NOMO-1 treated with dmso at 0.1 percent for 144 hours (cell line): Measurements from ENCODE around the gene RBBP7.

Source experiments
- DNase-seq: peaks from one replicate; lab custom pipeline; 2025; ENCODE audit not compliant: unreplicated experiment; lab: John Stamatoyannopoulos, UW

Gene RBBP7

GRCh38 chrX:16827225-16827624 is 42.9 kb downstream of the RBBP7 start:
- no peak for DNase-seq

GRCh38 chrX:16826207-16826606 is 44.0 kb downstream of the RBBP7 start:
- DNase-seq, result peak; percentile 19

DNA sequence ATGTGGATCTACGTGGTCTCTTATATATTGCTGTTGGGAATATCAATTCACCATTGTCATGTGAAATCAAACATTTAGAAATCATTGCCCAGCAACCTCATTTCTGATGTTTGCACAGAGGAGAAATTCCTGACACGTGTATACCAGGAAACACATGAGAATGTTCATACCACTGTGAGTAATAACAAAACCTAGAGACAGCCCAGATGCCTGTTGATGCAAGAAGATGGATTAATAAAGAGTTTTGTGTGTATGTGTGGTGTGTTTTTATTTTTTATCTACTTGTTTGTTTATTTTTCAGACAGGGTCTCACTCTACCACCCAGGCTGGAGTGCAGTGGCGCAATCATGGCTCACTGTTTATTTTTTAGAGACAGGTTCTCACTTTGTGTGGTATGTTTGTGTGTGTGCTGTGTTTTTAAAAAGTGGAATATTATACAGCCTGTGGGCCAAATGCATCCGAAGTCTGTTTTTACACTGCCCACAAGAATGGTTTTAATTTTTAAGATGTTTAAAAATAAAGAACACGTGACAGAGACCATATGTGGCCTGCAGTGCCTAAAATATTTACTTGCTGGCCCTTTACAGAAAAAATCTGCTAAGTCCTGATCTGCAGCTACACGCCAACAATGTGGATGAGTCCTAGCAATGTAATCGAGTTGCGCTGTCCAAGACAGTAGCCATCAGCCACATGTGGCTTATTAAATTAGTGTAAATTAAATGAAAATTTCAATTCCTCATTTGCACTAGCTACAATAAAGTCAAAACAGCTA is 44.7 kb downstream of the RBBP7 start:
- no peak for DNase-seq

GRCh38 chrX:16822723-16823122 is 47.4 kb downstream of the RBBP7 start:
- DNase-seq, result no peak

GRCh38 chrX:16819634-16820033 is 50.5 kb downstream of the RBBP7 start:
- DNase-seq, result no peak

GRCh38 chrX:16814597-16814996 is 55.6 kb downstream of the RBBP7 start:
- DNase-seq, result peak; percentile 28

- peak; percentile 30 for DNase-seq
Observed at GRCh38 chrX:16807976-16808542, 62.1 kb downstream of the RBBP7 start.

DNA sequence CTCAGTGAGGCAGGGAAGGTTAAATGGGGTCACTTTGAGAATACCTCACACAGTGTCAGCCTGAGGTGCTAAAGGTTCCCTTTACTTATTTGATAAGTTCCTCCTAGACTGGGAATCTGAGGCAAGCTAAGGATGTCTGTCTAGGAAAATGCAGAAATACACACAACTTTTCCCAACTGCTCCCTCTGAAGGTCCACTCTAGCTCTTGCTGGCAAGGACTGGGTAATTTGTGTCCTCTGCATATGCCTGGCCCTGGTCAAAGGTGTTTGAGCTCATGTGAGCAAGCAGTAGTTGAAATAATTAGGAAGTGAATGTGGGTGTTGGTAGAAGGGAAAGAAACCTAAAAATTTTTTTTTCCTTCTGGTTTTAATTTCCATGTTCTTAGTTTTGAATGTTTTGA is 62.6 kb downstream of the RBBP7 start:
- no peak for DNase-seq

- DNase-seq, result no peak
Observed at GRCh38 chrX:16804923-16805464, 65.2 kb downstream of the RBBP7 start.

- DNase-seq, result no peak
Observed at GRCh38 chrX:16797841-16798240, 72.3 kb downstream of the RBBP7 start.

DNA sequence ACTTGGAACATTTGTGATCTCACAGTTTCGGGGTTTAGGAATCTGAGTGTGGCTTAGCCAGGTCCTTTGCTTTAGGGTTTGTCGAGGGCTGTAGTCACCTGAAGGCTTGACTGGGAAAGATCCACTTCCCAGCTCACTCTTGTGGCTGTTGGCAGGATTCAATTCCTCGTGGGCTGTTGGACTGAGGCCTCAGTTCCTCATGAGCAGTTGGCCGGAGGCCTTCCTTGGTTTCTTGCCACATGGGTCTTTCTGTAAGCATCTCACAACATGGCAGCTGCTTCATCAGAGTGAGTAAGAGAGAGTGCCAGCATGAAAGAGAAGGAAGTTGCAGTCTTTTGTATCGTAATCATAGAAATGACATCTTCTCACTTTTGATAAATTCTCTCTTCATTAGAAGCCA is 72.8 kb downstream of the RBBP7 start:
- no peak for DNase-seq

DNA sequence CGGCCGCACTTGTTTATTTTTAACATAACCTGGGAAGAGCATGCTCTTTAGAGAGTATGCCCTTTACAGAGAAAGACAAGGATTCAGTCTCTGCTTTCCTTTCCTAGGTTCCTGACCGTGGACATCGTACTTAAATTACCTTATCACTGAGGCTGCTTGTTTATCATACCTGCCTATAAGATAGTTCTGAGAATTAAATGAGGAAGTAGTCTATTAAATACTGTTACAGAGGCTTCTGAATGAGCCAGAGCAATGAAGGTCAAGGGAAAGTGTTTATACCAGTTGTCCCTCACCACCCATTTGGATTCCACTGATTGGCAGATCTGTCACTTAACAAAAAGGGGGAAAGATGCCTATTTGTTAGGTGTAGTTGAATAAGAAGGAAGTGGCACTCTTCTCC is 73.9 kb downstream of the RBBP7 start:
- no peak for DNase-seq
